Fibroblast of skin of left quadriceps (primary cell): ENCODE data around the gene EDN1.
"Not testable (repeated sequence)": the region's sequence is repeated elsewhere in the genome, so short reads cannot be mapped to it uniquely, and the experiment has no call there.

Experiments used
- DNase-seq, 2 experiments: peaks; one replicate each; pipeline ENCODE4 v3.0.0-alpha.2; 2013; ENCODE audit warnings: low read depth in 2 of 2

Gene EDN1

GRCh38 chr6:12325872-12326271 lies 35.7 kb downstream of the EDN1 start:
- no peak for DNase-seq

DNA sequence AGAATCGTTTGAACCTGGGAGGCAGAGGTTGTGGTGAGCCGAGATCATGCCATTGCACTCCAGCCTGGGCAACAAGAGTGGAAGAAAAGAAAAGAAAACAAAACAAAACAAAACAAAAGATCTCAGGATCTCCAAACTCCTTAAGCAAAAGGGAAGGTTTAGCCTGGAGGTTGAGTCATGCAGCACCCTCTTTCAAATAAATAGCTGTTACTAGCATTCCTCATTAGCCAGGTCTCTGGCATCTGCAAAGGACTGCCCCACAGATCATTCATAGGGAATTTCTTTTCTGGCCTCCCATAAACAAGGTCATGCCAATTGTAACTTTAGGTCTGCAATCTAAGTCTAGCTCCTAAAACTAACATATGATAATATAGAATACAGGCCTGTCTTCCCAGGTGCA lies 37.2 kb downstream of the EDN1 start:
- DNase-seq = no peak

DNA sequence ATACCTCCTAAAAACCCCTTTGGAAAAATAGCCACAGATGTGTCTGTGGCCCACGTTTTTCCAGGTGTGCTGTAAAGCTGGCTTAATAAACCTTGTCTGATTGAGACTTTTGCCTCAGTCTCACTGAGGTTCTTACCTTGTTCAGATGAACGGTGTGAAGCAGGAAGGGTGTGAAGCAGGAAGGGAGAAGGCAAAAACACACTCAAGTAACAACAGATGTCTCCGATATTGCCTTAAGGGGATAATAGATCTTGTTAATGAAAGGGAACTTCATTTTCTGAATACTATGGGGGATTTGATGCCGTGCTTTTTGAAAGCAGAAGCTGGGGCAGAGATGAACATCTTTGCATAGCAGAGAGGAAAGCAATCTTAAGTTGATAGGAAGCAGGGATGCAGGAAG lies 37.8 kb downstream of the EDN1 start:
- no peak for DNase-seq

DNA sequence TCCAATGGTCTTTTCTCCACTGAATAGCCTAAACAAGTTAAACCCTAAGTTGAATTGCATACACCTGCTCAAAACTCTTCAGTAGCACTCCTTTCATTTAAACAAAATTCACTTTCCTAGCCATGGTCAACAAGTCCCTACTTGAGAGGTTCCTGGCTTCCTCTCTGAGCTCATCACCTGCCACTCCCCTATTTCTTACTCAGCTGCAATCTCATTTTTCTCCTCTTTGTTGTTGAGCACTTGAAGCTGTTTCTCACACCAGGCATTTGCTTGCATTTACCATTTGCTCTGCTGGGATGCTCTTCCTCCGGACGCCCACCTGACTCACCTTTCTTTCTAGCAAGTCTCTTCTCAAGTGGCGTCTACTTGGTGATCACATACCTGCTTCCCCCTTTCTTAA lies 38.5 kb downstream of the EDN1 start:
- DNase-seq = no peak

DNA sequence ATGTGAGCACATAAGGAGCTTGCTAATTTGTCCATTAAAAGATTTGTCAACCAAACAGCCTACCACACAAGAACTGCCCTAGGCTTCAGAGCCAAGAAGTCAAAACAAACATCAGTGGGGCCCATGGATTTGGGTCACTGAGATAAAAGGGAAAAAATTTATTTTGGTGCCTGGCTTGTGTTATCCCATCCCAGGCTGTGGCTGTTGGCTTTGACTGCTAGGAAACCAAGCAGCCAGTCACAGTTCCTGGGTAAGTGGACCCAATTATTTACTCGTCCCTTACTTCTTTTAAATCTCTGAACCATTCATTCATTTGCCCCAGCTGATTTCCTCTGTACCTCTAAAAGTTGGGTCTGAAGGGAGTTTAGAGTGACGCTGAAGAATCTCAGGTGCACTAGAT lies 41.3 kb downstream of the EDN1 start:
- DNase-seq = no peak

DNA sequence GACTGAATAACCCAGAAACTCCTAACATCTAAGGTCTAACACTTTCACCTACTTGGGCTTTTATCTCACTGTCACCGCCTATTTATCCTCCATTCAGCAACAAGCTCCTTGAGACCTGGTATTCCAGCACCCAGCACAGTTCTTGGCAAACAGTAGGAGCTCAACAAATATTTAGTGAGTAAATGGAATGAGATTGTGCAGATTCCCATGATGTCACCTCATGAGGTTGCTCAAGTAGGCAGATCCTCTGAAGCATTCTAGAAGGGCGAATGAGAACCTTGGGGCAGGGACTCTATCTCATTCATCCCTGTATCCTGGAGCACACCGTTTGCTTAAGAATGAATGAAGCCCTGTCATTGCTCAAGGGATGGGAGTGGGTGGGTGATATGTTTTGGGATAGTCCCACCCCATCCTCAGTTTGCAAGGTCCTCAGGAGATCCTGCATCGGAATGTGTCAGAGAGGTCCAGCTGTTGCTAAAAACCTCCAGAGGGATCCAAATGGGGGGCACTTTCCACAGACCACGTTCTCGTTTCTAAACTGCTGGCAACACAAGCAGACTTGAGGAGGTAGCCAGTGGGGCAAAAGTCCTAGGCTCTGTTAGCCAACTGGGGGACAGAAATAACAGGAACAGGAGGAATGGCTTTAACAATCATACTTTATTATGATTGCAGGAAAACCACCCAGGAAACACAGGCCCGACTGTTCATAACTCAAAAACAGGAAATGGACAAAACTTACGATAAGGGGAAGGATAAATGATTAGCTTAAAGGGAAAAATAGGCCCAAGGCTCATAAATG lies 42.0 kb downstream of the EDN1 start:
- DNase-seq = no peak

DNA sequence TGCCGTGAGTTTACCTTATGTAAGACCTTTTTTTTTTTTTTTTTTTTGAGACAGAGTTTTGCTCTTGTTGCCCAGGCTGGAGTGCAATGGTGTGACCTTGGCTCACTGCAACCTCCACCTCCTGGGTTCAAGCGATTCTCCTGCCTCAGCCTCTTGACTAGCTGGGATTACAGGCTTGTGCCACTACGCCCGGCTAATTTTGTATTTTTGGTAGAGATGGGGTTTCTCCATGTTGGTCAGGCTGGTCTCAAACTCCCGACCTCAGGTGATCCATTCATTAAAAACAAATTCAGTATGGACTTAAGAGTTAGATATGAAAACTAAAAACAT lies 42.6 kb downstream of the EDN1 start:
- DNase-seq = not testable (repeated sequence)

- DNase-seq = no peak
Observed at GRCh38 chr6:12333128-12333527, 43.0 kb downstream of the EDN1 start.

GRCh38 chr6:12334526-12335130 lies 44.5 kb downstream of the EDN1 start:
- DNase-seq = no peak

DNA sequence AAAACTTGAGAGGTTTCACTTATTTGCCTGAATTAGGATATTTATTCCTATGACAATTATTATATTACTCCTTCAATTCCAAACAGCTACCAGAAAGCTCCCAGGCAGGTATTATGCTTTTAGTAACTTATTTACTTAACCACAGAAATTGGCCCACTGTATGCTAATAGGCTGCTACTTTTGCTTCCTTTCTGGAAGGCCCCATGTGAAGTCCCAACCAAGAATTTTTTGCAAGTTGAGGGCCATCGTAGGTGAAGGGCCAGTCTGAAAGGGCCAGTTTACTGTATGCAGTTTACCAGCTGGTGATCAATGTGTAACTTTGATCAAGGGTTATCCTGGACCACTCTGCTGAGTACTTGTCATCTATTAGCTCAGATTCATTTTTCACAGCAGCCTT lies 45.0 kb downstream of the EDN1 start:
- DNase-seq = no peak

- DNase-seq = no peak
Observed at GRCh38 chr6:12335717-12336116, 45.6 kb downstream of the EDN1 start.

DNA sequence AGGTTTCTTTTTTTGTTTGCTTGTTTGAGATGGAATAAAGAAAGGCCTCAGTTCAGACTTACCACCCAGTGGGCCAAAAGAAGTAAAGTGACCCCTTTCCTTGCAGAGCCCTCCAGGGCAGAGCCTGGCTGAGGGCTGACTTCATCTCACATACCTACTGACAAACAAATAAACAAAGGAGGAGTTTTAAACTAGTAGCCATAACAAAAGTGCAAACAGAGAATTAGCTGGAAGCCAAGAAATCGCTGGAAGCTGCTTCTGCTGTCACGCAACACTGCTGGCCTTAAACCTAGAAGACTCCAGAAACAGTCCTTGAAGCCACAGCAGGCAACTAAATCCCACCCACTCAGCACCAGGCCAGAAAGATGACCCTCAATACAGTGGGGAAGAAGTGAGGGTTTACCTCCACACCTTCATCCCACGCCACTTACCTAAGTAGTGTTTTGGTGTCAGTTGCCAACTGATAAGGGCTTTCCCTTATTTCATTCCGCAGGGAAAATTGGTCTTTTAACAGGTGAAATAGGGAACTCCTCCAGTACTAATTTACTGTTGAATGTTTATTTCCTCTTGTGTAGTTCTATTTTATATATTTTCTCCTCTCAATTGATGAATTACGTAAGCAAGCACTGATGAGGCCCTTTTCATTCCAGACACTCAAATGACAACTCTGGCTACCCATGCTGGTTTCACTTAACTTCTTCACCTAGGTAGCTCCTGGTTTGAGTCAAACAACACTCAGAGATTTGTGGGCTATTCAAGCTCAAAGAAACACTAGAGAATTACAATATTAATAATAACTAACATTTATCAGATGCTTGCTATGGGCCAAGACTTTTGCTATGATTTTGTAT lies 46.2 kb downstream of the EDN1 start:
- no peak for DNase-seq

DNA sequence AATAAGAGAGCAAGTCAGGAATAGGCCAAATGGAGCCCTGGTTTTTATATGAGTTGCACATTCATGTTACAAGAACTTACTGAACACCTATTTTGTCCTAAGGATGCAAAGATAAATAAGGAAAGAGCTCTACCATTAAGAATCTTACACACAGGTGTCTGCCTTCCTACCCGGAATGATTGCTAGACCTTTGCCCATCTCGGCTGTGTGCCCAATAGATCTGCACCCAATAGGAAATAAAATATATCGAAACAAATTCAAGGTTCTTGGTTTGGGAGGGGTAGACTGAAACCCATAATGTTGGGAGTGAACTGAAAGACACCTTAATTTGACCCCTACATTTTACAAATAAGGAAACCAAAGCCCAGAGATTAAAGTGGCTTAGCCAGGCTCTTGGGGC lies 48.9 kb downstream of the EDN1 start:
- DNase-seq = no peak

GRCh38 chr6:12339808-12340487 lies 49.8 kb downstream of the EDN1 start:
- no peak for DNase-seq

DNA sequence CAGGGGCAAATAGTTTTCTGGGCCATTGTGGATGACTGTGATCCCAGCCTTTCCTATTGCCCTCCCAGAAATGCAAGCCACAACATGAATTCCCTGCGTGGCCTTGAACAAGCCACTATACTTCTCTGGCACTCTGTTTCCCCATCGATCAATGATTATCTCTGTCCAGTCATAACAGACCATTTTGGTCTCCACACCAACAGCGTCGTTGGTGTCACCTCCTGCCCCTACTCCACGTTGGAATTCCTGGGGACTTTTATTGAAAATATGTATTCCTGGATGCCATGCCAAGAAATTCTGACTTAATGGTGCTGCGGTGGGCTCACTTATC lies 50.3 kb downstream of the EDN1 start:
- no peak for DNase-seq

DNA sequence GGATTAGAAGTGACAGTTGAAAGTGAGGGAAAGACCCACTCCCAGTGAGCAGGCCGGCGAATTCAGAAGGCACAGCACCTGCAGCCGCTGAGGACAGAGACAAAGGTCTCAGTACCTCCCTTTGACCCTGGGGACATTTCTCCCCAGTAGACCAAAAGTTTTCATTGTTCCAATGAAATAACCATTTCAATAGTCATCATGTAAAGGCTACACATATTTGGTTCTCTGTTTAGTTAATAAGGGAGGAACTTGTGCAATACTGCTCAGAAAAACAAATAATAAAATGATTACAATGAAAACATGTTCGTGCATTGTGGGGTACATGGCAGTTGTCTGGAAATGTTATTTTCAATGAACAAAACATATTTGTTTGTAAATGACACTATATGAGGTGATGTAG lies 52.5 kb downstream of the EDN1 start:
- DNase-seq = no peak

GRCh38 chr6:12343122-12343439 lies 52.9 kb downstream of the EDN1 start:
- no peak for DNase-seq

GRCh38 chr6:12343440-12344162 lies 53.4 kb downstream of the EDN1 start:
- DNase-seq = no peak

DNA sequence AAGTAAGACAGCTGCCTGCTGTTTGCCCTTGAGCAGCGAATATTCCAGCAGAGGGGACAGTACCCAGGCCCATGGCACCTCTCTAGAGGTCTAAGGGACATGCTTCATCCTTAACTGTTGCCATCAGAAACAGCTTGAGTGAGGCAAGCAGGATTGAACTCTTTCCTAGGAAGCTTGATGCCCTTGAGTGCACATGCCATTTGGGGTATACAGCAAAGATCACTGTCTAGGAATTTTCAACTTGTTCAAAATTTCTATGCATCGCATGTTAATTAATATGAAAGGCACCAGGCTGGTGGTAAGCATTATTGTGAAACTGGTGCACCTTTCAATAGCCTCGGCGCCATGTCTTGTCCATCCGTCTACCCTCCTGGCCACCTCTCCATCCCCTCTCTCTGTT lies 54.1 kb downstream of the EDN1 start:
- DNase-seq = no peak

- DNase-seq = no peak
Observed at GRCh38 chr6:12344961-12345693, 55.0 kb downstream of the EDN1 start.

DNA sequence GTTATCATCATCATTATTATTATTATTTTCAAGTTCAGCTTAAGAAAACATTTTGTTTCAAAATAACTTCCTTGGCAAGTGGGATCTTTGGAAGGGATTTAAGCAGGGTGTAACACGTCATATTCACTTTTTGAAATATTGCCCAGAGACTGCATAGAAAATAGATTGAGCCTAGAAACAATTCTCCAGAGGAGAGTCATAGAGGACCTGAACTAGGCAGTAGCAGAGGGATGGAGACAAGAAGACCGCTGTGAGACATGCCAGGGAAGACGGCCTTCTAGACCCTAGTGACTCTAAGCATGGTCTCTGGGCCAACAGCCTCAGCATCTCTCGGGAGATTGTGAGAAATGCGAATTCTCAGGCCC lies 55.5 kb downstream of the EDN1 start:
- DNase-seq = no peak
